GM18526 (cell line): ENCODE data around the gene UGDH.

Experiments used
- POLR2A ChIP-seq: IDR thresholded peaks from 3 replicates; pipeline ENCODE4 v1.6.1; 2011; ENCODE audit not compliant: insufficient read length; ENCODE audit errors: extremely low read depth

Gene UGDH

GRCh38 chr4:39450618-39451017, 76.6 kb downstream of the UGDH start:
- TF ChIP-seq POLR2A, result no peak
